GM10847 (cell line): ENCODE results near the gene PVALEF.

Experiments
- POLR2A ChIP-seq: IDR thresholded peaks from 2 replicates; pipeline ENCODE4 v1.6.1; 2011; ENCODE audit not compliant: insufficient read length; ENCODE audit errors: extremely low read depth

The PVALEF gene

DNA sequence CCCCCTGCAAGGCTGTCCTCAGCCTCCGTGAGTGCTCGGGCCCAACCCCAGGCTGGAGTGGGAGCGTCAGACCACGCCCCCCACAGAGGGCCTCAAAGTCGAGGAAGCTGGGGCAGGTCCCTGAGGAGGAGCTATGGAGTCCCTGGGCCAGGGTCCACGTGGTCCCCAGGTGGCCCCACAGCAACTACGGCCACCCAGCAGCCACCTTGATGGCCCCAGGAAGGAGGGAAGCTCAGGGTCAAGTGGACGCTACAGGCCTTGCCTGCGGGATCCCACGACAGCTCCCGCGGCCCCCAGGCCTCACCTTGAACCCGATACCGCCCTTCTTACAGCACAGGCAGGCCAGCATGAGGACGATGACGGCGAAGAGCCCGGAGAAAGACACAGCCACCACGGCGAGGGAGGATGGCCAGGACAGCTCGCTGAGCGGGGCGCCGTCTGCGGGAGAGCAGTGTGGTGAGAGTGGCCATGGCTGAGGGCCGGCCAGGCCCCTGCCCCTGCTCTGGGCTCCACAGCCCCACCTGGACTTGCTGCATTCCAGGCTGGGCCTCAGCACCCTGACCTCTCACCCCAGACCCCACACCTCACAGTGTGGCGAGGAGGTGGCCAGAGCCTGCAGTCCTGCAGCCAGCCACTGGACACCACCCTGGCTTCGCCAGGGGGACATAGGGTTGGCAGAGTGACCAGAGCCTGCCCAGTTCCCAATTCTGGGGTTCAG, 31.1 kb upstream of the PVALEF start:
- TF ChIP-seq POLR2A = no peak

DNA sequence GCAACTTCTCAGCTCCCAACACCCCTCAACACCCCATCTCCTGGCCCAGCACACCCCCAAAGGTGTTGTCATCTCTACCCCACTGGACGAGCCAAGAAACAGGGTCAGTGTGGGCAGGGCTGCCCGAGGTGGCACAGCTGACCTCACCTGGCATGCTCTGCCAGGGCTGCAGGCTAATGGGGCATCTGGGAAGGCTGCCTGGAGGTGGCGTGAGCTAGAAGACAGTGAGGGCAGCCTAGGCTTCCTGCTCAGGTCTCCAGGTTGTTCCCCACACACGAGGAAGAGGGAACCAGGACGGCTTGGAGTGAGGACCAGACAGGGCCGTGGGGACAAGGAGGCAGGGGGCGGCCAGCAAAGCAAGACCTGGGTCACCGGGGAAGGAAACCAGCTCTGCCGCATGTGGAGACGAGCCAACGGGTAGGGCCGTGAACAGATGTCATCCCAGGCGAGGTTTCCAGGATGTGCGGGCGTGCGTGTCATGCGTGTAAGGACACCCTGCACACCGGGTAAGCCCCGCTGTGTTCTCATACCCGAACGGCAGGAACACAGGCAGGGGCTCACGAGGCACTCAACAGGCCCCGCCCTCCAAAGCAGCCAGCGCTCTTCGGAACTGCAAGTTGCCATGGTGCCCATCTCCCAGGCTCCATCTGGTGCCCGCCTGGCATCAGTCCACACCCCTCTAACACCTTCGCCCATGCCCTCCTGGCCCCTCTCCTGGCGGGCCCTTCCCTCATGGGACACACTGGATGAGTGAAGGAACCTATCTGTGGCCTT, 29.6 kb upstream of the PVALEF start:
- TF ChIP-seq POLR2A = no peak

DNA sequence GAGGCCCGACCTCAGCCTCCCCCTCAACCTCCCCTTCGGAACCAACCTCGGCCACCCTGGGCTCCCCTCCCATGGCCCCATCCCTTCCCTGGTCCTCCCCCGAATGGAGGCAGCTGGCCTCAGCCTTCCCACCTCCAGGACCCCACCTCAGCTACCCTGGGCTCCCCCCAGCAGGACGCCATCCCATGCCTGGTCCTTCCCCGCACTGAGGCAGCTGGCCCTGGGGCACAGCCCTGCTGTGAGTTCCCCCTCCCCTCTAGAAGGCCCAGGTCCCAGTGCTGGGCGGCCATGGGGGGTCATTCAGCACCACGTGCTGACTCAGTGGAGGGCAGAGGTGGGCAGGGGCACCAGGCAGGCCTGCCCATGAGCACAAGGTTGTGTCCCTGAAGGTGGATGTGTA, 28.9 kb upstream of the PVALEF start:
- TF ChIP-seq POLR2A = no peak

DNA sequence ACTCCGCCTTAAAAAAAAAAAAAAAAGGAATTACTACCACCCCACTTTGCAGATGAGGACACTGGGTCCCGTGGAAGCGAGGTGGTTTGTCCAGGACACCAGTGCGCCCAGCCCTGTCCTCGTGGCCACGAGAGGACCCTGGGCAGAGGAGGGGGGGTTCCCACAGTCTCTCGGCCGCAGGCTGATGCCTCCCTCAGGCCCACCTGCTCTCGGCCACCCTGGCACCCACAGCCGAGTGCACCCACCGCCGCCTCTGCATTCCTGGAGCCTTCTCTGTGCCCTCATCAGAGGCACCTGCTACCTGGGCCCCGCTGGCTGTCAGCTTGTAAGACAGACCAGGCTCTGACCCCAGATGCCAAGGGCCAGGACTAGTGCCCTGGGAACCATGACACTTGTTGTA, 28.1 kb upstream of the PVALEF start:
- no peak for TF ChIP-seq POLR2A

DNA sequence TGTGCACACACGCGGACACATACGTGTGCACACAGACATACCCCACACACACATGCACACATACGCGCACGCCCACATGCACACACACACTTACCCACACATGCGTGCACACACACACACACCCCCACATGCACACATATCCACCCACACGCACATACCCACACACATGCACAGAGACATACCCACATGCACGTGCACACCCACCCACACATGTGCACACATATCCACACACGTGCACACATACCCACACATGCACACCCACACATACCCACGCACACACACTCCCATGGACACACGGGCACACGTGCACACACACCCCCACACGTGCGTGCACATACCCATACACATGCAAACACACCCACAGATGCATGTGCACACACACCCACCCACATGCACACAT, 27.2 kb upstream of the PVALEF start:
- TF ChIP-seq POLR2A = no peak

DNA sequence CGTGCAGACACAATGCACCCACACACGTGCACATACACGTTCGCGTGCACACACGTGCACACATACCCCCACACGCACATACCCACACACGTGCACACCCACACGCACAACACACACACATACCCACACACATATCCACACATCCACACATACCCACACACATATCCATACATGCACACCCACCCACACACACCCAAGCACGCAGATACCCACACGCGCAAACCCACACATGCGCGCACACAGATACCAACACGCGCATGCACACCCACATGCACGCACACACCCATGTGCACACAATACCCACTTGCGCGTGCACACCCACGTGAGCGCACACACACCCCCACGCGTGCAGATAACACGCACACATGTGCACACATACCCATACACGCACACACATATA, 26.8 kb upstream of the PVALEF start:
- TF ChIP-seq POLR2A = no peak

DNA sequence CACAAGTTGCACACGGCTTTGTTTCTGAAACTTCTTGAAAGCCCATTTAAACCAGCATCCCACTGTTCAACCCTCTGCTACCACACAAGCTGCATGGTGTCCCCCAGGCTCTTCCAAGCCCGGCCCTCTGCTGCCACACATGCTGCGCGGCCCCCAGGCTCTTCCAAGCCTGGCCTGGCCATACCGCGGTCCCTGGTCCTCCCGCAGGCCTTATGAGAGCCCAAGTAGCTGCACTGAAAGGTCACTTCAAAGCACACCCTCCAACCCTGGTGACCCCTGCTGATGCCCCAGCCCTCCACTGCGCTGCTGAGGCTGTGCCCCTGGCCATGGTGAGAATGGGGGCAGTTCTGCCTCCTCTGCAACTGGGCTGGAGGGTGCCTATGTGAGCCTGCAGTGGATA, 25.9 kb upstream of the PVALEF start:
- TF ChIP-seq POLR2A = no peak

DNA sequence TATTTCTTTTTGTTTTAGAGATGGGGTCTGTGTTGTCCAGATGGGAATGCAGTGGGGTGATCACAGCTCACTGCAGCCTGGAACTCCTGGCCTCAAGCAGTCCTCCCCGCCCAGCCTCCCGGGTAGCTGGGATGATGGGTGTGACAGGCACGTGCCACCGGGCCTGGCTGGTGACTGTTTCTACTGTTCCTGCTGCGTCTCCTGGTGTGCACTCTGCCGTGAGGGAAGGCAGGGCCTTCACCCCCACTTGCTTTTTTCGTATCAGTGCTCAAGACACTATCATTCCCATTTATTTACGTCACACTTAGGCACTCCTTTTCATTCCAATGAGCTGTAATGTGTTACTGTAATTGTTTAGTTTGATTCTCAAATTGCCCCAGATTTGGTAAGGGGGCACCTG, 25.3 kb upstream of the PVALEF start:
- no peak for TF ChIP-seq POLR2A

DNA sequence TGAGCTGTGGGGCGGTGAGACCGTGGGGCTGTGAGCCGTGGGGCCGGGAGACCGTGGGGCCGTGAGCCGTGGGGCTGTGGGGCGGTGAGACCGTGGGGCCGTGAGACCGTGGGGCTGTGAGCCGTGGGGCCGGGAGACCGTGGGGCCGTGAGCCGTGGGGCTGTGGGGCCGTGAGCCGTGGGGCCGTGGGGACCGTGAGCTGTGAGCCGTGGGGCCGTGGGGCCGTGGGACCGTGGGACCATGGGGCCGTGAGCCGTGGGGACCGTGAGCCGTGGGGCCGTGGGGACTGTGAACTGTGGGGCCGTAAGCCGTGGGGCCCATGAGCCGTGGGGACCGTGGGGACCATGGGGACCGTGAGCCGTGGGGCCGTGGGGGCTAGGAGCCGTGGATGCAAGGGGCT, 24.6 kb upstream of the PVALEF start:
- TF ChIP-seq POLR2A = no peak

DNA sequence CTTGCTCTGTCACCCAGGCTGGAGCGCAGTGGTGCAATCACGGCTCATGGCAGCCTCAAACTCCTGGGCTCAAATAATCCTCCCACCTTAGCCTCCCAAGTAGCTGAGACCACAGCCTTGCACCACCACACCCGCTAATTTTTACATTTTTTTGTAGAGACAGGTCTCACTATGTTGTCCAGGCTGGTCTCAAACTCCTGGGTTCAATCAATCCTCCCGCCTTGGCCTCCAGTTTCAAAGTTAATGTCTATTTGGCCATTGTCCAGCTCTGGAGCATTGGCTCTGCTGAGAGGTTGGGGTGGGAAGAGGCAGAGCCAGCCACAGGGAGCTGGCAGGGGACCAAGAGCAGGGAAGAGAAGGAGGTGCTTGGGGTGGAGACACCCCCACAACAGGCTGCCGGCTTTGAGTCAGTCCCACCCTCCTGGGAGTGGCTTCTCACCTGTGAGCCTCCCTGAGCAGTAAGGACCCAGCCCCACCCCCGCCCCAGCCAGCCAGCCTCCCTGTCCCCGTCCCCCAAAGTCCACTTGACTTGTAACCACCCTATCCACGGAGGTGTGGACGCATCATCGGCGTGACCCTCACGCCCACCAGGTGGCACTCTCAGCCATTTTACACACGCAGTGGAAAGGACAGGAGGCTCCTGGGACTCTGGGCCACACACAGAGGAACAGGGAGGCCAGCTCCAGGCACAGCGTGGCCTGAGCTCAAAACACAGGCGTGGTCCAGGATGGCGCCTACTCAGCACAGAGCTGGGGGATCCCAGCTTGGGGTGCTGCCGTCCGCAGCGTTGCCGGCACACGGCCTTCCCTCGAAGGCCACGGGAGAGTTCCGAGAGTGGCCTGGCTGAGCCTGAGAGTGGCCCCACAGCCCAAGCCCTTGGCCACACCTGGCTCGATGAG, 22.8 kb upstream of the PVALEF start:
- no peak for TF ChIP-seq POLR2A

DNA sequence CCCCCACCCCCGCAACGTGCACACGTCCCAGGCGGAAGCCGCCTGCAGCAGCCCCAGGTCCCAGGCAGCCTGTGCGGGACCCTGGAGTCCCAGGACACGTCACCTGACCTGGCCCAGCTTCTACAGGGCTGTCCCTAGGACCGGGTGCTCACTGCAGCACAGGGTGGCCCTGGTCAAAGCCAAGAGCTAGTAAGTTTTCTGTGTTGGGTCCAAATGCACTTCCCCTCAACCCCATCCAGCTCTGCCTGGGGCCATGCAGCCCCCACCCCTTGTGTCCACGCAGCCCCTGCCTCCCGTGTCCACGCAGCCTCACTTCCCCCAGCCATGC, 22.1 kb upstream of the PVALEF start:
- TF ChIP-seq POLR2A = no peak

DNA sequence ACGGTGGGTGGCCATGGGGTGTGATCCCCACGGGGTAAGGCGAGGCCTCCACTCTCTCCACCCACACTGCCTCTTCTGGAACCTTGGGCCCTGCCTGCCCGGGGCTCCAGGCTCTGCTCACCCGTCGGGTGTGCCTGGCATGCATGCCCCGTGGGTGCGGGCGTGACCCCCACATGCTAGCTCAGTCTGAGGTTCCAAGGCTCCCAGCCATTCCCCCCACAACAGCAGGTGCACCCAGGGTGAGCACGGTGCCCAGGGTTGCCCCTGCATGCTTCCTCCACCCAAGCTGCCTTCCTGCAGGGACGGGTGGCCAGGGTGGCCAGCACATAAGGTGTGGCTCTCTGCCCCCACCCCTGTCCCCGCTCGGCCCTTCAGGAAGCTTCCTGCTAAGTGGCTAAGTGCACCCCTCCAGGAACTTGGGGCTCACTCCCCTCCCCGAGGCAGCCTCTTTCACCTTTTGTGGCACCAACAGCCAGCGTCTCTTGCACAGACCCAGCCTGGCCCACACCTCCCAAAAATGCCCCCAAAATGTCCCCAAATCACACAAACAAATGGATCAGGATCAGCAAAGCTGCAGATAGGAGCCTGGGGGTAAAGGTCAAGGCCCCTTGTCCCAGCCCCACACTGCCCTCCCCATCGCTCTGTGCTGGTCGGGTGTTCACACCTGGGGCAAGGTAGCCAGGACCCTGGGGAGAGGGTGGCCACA, 21.4 kb upstream of the PVALEF start:
- no peak for TF ChIP-seq POLR2A

DNA sequence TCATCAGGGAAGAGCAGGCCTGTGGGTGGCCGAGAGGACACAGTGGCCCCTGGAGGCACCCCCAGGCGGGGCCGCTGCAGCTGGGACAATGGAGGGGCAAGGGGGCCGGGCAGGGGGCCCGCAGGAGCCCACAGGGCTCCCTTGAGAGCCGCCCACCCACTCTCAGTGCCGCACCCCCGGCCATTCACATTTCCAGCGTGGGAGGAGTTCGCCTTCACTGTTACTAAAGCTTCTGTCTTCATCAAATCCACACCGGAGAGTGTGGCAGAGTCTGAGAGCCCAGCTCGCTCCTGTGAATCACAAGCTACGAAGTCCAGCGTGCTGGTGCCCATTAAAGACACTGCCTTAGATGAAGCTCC, 20.9 kb upstream of the PVALEF start:
- no peak for TF ChIP-seq POLR2A

DNA sequence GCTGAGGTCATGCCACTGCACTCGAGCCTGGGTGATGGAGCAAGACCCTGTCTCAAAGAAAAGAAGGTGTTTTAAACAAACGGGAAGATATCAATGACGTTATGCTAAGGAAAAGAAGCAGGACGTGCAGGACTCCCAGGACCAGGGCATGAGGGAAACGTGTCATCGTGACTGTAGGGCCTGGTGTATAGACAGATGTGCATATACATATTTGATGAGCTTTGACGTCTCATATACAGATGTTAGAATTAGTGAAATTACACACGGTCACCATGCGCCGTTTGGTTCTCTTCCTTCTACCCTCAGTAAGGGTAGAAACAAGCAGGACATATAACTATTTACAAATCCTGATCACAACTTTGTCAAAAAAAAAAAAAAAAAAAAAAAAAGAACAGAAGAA, 17.6 kb upstream of the PVALEF start:
- no peak for TF ChIP-seq POLR2A

DNA sequence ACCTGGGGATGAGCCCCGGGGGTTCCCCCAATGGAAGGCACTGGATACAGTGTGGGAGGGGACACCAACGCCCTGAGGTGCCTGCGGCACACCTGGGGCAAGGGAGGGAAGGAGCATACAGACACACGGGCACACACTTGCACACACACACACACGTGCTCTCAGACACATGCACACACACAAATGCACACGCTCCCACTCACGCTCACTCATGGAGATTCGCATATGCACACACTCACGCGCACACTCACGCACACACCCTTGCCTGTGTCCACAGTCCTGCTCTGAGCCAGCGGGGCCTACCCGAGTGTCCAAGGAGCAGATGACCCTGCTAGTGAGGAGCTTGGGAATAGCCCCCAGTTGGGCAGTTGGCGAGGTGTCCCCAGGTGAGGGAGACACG, 16.7 kb upstream of the PVALEF start:
- no peak for TF ChIP-seq POLR2A

DNA sequence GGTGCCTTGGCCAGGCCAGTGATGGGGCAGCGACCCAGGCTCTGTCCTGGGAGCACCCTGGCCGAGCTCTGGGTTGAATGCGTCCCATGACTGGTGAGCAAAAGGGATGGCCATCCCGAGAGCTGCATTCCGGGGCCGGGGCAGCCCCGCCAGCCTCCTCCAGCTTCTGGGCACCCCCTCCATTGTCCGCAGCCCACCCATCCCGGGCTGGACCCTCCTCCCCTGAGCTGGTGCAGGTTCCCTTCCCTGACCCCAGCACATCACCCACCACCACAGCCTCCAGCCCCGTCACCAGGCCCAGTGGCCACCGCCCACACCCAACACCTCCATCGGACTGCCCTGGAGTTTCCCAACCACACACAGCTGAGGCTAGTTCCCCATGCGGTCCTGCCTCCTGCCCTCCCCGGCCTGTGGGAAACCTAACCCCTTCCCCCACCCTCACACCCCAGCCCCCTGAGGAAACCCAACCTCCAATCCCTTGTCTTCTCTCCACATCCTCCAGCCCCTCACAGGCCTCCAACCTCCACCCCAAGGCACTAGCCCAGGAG, 16.2 kb upstream of the PVALEF start:
- no peak for TF ChIP-seq POLR2A
